GM18499 (cell line): ENCODE results near the gene CERS3.

Experiments
- ATAC-seq: cut with Tn5 transposase; IDR thresholded peaks from one replicate; pipeline ENCODE4 v1.9.1; 2021; ENCODE audit warnings: moderate number of reproducible peaks; ENCODE audit not compliant: insufficient read depth, unreplicated experiment

The CERS3 gene

GRCh38 chr15:100394736-100395440, 133.9 kb downstream of the CERS3 start:
- ATAC-seq: no peak

GRCh38 chr15:100393008-100393407, 135.7 kb downstream of the CERS3 start:
- ATAC-seq: no peak

GRCh38 chr15:100385300-100386050, 143.3 kb downstream of the CERS3 start:
- ATAC-seq: no peak

- no peak for ATAC-seq
Measured at GRCh38 chr15:100384108-100384410, 144.7 kb downstream of the CERS3 start.

GRCh38 chr15:100383302-100384107, 145.2 kb downstream of the CERS3 start:
- ATAC-seq: no peak

- no peak for ATAC-seq
Measured at GRCh38 chr15:100373942-100374341, 154.8 kb downstream of the CERS3 start.

GRCh38 chr15:100373120-100373896, 155.4 kb downstream of the CERS3 start:
- ATAC-seq: no peak

- no peak for ATAC-seq
Measured at GRCh38 chr15:100372739-100373119, 156.0 kb downstream of the CERS3 start.

GRCh38 chr15:100355342-100355741, 173.4 kb downstream of the CERS3 start:
- no peak for ATAC-seq

- ATAC-seq: no peak
Measured at GRCh38 chr15:100353449-100353848, 175.3 kb downstream of the CERS3 start.

GRCh38 chr15:100350434-100351226, 178.1 kb downstream of the CERS3 start:
- no peak for ATAC-seq
